HEK293T (cell line): Measurements from ENCODE around the gene GADD45A.

ENCODE experiments used
- BHLHE40 ChIP-seq: fragments of 450-650 bp; IDR thresholded peaks from 2 replicates; pipeline ENCODE4 v1.6.1; 2016; ENCODE audit warnings: mild to moderate bottlenecking, moderate library complexity, borderline replicate concordance
- FOXA1 ChIP-seq: fragments of 450-650 bp; IDR thresholded peaks from 2 replicates; pipeline ENCODE4 v1.6.1; 2016; ENCODE audit warnings: mild to moderate bottlenecking
- FOXK2 ChIP-seq: fragments of 450-650 bp; IDR thresholded peaks from 2 replicates; pipeline ENCODE4 v1.6.1; 2016; ENCODE audit warnings: mild to moderate bottlenecking
- FOXM1 ChIP-seq: fragments of 450-650 bp; IDR thresholded peaks from 2 replicates; pipeline ENCODE4 v1.6.1; 2017; ENCODE audit warnings: mild to moderate bottlenecking, borderline replicate concordance
- L3MBTL2 ChIP-seq: fragments of 450-650 bp; conservative IDR thresholded peaks from 2 replicates; pipeline ENCODE4 v1.6.1; 2016; ENCODE audit warnings: mild to moderate bottlenecking
- LEF1 ChIP-seq: fragments of 450-650 bp; IDR thresholded peaks from 2 replicates; pipeline ENCODE4 v1.6.1; 2017; ENCODE audit warnings: mild to moderate bottlenecking, borderline replicate concordance
- NFRKB ChIP-seq: fragments of 450-650 bp; IDR thresholded peaks from 2 replicates; pipeline ENCODE4 v1.6.1; 2016; ENCODE audit warnings: mild to moderate bottlenecking, moderate library complexity
- PKNOX1 ChIP-seq: fragments of 450-650 bp; IDR thresholded peaks from 2 replicates; pipeline ENCODE4 v1.6.1; 2016
- SP1 ChIP-seq: fragments of 450-650 bp; IDR thresholded peaks from 2 replicates; pipeline ENCODE4 v1.6.1; 2017
- TARDBP ChIP-seq: fragments of 450-650 bp; IDR thresholded peaks from 2 replicates; pipeline ENCODE4 v1.6.1; 2016

- TF ChIP-seq FOXM1 (no peak), FOXK2 (no peak), PKNOX1 (no peak), SP1 (no peak), L3MBTL2 (no peak), FOXA1 (no peak), BHLHE40 (no peak), TARDBP (no peak), LEF1 (no peak), NFRKB (no peak)
These were observed 18.4 kb upstream of the GADD45A start for GRCh38 chr1:67666636-67667035.
